NCI-H82 (cell line): Measurements from ENCODE around the gene EBF3.
A peak's percentile ranks its signal among the peaks of the same experiment; 100 is the strongest.

Source experiments
- DNase-seq: peaks from one replicate; lab custom pipeline; 2025; lab: John Stamatoyannopoulos, UW

EBF3 gene

GRCh38 chr10:129970465-129971364 is 6.6 kb upstream of the EBF3 start:
- DNase-seq = peak; percentile 4

- no peak for DNase-seq
Observed at GRCh38 chr10:129969911-129970464, 5.9 kb upstream of the EBF3 start.

GRCh38 chr10:129969184-129969910 is 5.3 kb upstream of the EBF3 start:
- peak; percentile 44 for DNase-seq

- peak; percentile 80 for DNase-seq
Observed at GRCh38 chr10:129968853-129969183, 4.7 kb upstream of the EBF3 start.

GRCh38 chr10:129968020-129968852 is 4.2 kb upstream of the EBF3 start:
- no peak for DNase-seq

GRCh38 chr10:129967579-129968019 is 3.5 kb upstream of the EBF3 start:
- no peak for DNase-seq

- no peak for DNase-seq
Observed at GRCh38 chr10:129966889-129967578, 3.0 kb upstream of the EBF3 start.

- DNase-seq = peak; percentile 70
Observed at GRCh38 chr10:129966370-129966888, 2.4 kb upstream of the EBF3 start.

GRCh38 chr10:129965959-129966358 is 1.9 kb upstream of the EBF3 start:
- no peak for DNase-seq

- no peak for DNase-seq
Observed at GRCh38 chr10:129965425-129965808, 1.3 kb upstream of the EBF3 start.

- DNase-seq = no peak
Observed at GRCh38 chr10:129964611-129965424, 744 bp upstream of the EBF3 start.

- peak; percentile 57 for DNase-seq
Observed at GRCh38 chr10:129962872-129963640, 1.0 kb downstream of the EBF3 start.

- DNase-seq = peak; percentile 35
Observed at GRCh38 chr10:129962031-129962871, 1.8 kb downstream of the EBF3 start.

GRCh38 chr10:129961157-129961701 is 2.8 kb downstream of the EBF3 start:
- DNase-seq = no peak

- DNase-seq = no peak
Observed at GRCh38 chr10:129960481-129961156, 3.5 kb downstream of the EBF3 start.

GRCh38 chr10:129959544-129960480 is 4.3 kb downstream of the EBF3 start:
- DNase-seq = peak; percentile 51
